GM12878 (cell line): ENCODE data around the gene ZNF782. TPM values are rescaled to one million over a fixed set of nuclear protein-coding genes. Genes with fewer than 3 reads are reported as not detected.

ENCODE experiments used
- ATAC-seq: fragments of 200-7000 bp; cut with Tn5 transposase; 3 replicates; pipeline ENCODE4 v1.9.1; 2020; ENCODE audit warnings: mild to moderate bottlenecking, moderate library complexity
- BruUV-seq: library from RNA; stranded (reverse); fragments of 400-500 nt; replicated peaks from 2 replicates; lab custom pipeline; 2021; lab: Mats Ljungman, UMichigan
- CTCF ChIA-PET: fragments of 300-600 bp; sonication (Branson Sonifier 250); formaldehyde crosslinking; extraction: SDS; loops from one replicate; lab custom pipeline; 2021; ENCODE audit warnings: inconsistent platforms; lab: Yijun Ruan, JAX
- POLR2A ChIA-PET: fragments of 350-600 bp; formaldehyde crosslinking; extraction: SDS; loops from one replicate; lab custom pipeline; 2021; ENCODE audit warnings: inconsistent platforms; lab: Charles Lee
- RAD21 ChIA-PET: fragments of 300-600 bp; sonication (Branson Sonifier 250); formaldehyde crosslinking; loops from one replicate; lab custom pipeline; 2023; ENCODE audit warnings: antibody characterized with exemption; ENCODE audit not compliant: unreplicated experiment; lab: Charles Lee
- SMC1A ChIA-PET: fragments of 300-600 bp; sonication (Branson Sonifier 250); formaldehyde crosslinking; loops from one replicate; lab custom pipeline; 2023; ENCODE audit not compliant: unreplicated experiment, uncharacterized antibody; lab: Charles Lee
- DNase-seq: peaks from one replicate; pipeline ENCODE4 v3.0.0-alpha.2; 2011; ENCODE audit warnings: low read depth, low spot score
- FAIRE-seq: peaks from 3 replicates; lab custom pipeline; 2011; peaks lifted over from hg19 to GRCh38; lab: Jason Lieb, UNC
- H2AFZ ChIP-seq: 2 replicates; pipeline ENCODE4 v1.6.0; 2011; ENCODE audit warnings: low read depth, low read length, control low read depth; ENCODE audit not compliant: control insufficient read depth
- H3K27ac ChIP-seq: 2 replicates; pipeline ENCODE4 v1.5.1; 2011; ENCODE audit warnings: control low read depth; ENCODE audit not compliant: control insufficient read depth, insufficient read depth
- H3K27me3 ChIP-seq, 2 experiments: replicated peaks in 1 of 2; 2 replicates each; pipeline versions ENCODE4 v1.6.0 to v1.6.1; 2011; ENCODE audit warnings: low read length in 1 of 2; ENCODE audit not compliant: control insufficient read depth in 2 of 2, insufficient read depth in 2 of 2
- H3K36me3 ChIP-seq, 2 experiments: 2 replicates each; pipeline ENCODE4 v1.5.1; 2011; ENCODE audit warnings: low read length in 1 of 2; ENCODE audit not compliant: control insufficient read depth in 2 of 2, insufficient read depth in 2 of 2
- H3K4me1 ChIP-seq: 2 replicates; pipeline ENCODE4 v1.6.1; 2011; ENCODE audit warnings: mild to moderate bottlenecking, low read length, moderate library complexity, mixed read lengths; ENCODE audit not compliant: control insufficient read depth, insufficient read depth
- H3K4me2 ChIP-seq: 2 replicates; pipeline ENCODE4 v1.6.0; 2011; ENCODE audit warnings: control low read depth; ENCODE audit not compliant: control insufficient read depth, insufficient read depth
- H3K4me3 ChIP-seq: fragments of 200-600 bp; sonication (generic); 2 replicates; pipeline ENCODE4 v1.5.1; 2016
- H3K79me2 ChIP-seq: 2 replicates; pipeline ENCODE4 v1.6.0; 2011; ENCODE audit warnings: low read length; ENCODE audit not compliant: control insufficient read depth, insufficient read depth
- H3K9ac ChIP-seq: 2 replicates; pipeline ENCODE4 v1.8.0; 2011; ENCODE audit warnings: low read length, control low read depth, mixed read lengths; ENCODE audit not compliant: control insufficient read depth, insufficient read depth
- H3K9me3 ChIP-seq: replicated peaks from 3 replicates; pipeline ENCODE4 v1.5.1; 2011; ENCODE audit warnings: mild to moderate bottlenecking, low read length; ENCODE audit not compliant: control insufficient read depth, insufficient read depth
- H4K20me1 ChIP-seq: 2 replicates; pipeline ENCODE4 v1.6.0; 2011; ENCODE audit not compliant: control insufficient read depth, insufficient read depth
- CBX3 ChIP-seq: fragments of 200-600 bp; sonication (generic); IDR thresholded peaks from 2 replicates; pipeline ENCODE4 v1.6.1; 2016; ENCODE audit warnings: low read depth, borderline replicate concordance
- EGR1 ChIP-seq, 2 experiments: IDR thresholded peaks; 1 replicate in 1 of 2; 2 replicates in 1 of 2; pipeline ENCODE4 v1.6.1; 2011 to 2012; ENCODE audit warnings: low read depth in 2 of 2, low read length in 2 of 2, borderline replicate concordance in 1 of 2, mild to moderate bottlenecking in 1 of 2, moderate library complexity in 1 of 2
- EP300 ChIP-seq, 2 experiments: fragments of 150-350 bp in 1 of 2; IDR thresholded peaks; 2 replicates each; pipeline ENCODE4 v1.6.1; 2011 to 2012; ENCODE audit warnings: low read depth in 2 of 2, low read length in 2 of 2, borderline replicate concordance in 1 of 2, improper control_type of control experiment in 1 of 2, inconsistent platforms in 1 of 2; ENCODE audit not compliant: control insufficient read depth in 1 of 2
- SIX5 ChIP-seq: IDR thresholded peaks from 2 replicates; pipeline ENCODE4 v1.6.1; 2011; ENCODE audit warnings: mild to moderate bottlenecking, low read depth, low read length, moderate library complexity; ENCODE audit not compliant: severe bottlenecking
- WGBS: methylation state at CpG from one replicate; pipeline ENCODE4 v1.1.6; 2016; ENCODE audit warnings: low lambda C conversion rate; ENCODE audit not compliant: insufficient replicate concordance, insufficient coverage; ENCODE audit errors: missing lambda C conversion rate; 5-methylcytosine and 5-hydroxymethylcytosine counted together
- in situ Hi-C: fragments of 300-500 bp; cut with MboI; formaldehyde crosslinking; loops from 9 replicates; pipeline ENCODE4 v1.14.3; 2018; ENCODE audit warnings: mixed read lengths
- intact Hi-C: fragments of 100-400 bp; cut with micrococcal nuclease; formaldehyde crosslinking; loops from one replicate; pipeline ENCODE4 v1.14.2; 2022; ENCODE audit not compliant: unreplicated experiment
- polyA plus RNA-seq, 11 experiments: library from polyadenylated mRNA; depleted of rRNA in 4 of 11; unstranded in 6 of 11; stranded (reverse) in 5 of 11; fragments of >200 nt; fragmentation: Nextera tagmentation in 4 of 11; fragmentation: Illumina TruSeq in 1 of 11; extraction: Ambion mirVana in 4 of 11; extraction: Trizol in 1 of 11; gene quantifications; 1 replicate in 1 of 11; 2 replicates in 10 of 11; pipeline versions ENCODE4 v1.2.1 to v1.2.3, GENCODE V29; 2011 to 2016; ENCODE audit warnings: inconsistent platforms in 2 of 11, missing spikeins in 2 of 11, low read depth in 1 of 11
- total RNA-seq, 4 experiments: library from RNA; depleted of rRNA in 3 of 4; stranded (reverse); fragments of >200 nt in 3 of 4; fragmentation: Illumina TruSeq in 1 of 4; extraction: Trizol in 1 of 4; gene quantifications; 2 replicates each; pipeline versions ENCODE4 v1.2.1 to v1.2.3, GENCODE V29; 2013 to 2021
- TF ChIP-seq, protein P1 (sequence below): IDR thresholded peaks from 2 replicates; pipeline ENCODE4 v1.6.1; 2011; ENCODE audit warnings: low read depth, low read length, improper control_type of control experiment, borderline replicate concordance

ZNF782 gene
- total and polyA plus RNA-seq, 10 of the 15 experiments (the other 5 are each of a cell fraction or from before 2014, with no cell fraction given): 0.55 to 7.8 (median 4.5) TPM

DNA sequence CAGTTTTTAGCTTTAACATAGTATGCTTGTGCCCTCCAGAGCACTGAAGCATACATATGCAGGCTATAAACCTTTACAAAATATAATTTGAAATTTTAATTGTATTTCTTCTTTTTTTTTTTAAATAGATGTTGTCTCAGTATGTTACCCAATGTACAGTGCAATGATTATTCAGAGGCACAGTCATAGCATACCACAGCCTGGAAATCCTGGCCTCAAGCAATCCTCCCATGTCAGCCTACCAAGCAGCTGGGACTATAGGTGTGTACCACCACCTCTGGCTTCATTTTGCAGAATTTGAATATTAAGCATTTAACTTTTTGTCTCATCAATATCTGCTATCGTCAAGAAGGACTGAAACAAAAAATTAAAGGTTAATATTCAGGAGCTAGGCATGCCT lies 16.9 kb upstream of the ZNF782 start:
- Histone ChIP-seq H3K79me2 (no peaks in the 10 kb centered on the region), H3K4me2 (no peak overlapping the region), H3K4me3 (no peak overlapping the region), H3K27me3 (no peaks in the 10 kb centered on the region; a peak in 2 of 4 replicates), H4K20me1 (no peaks in the 10 kb centered on the region), H3K4me1 (peaks cover 30% of the 10 kb centered on the region), H2AFZ (no peak overlapping the region), H3K36me3 (no peaks in the 10 kb centered on the region), H3K9me3 (no peaks in the 10 kb centered on the region; the same call in 2 of the 3 replicates), H3K9ac (no peak overlapping the region), H3K27ac (no peak overlapping the region)
- no peak for TF ChIP-seq EP300 (IDR thresholded peaks at IDR 0.05; ENCODE audit: borderline replicate concordance in 1 of 2, control insufficient read depth in 1 of 2, low read depth in 2 of 2, low read length in 2 of 2)
- no peak for TF ChIP-seq CBX3
- TF ChIP-seq, protein P1, sequence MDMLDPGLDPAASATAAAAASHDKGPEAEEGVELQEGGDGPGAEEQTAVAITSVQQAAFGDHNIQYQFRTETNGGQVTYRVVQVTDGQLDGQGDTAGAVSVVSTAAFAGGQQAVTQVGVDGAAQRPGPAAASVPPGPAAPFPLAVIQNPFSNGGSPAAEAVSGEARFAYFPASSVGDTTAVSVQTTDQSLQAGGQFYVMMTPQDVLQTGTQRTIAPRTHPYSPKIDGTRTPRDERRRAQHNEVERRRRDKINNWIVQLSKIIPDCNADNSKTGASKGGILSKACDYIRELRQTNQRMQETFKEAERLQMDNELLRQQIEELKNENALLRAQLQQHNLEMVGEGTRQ: no peak
- no peak for TF ChIP-seq EGR1 (IDR thresholded peaks at IDR 0.05; ENCODE audit: borderline replicate concordance in 1 of 2, low read depth in 2 of 2, low read length in 2 of 2)
- TF ChIP-seq SIX5: no peak
- ChIA-PET SMC1A (interaction anchor here (1.0 to 7.9 kb wide), 4 partner anchors 8 to 23 kb away, joined by 3 to 112 read pairs (median 3); partner anchors contain the start of gene ZNF782), RAD21 (interaction anchor here (6.7 kb wide), 1 partner anchor 14 kb away, joined by 91 read pairs; the partner anchor contains the start of gene ZNF782), CTCF (interaction anchor here (10.5 kb wide), 1 partner anchor 15 kb away, joined by 145 read pairs; the partner anchor contains the start of gene ZNF782), POLR2A (interaction anchor here (1.2 kb wide), 1 partner anchor 17 kb away, joined by 3 read pairs; the partner anchor contains the start of gene ZNF782)
- no TSS peak for BruUV-seq
- intact Hi-C loops: loop anchor here (5.0 kb wide), 1 partner anchor 236 kb away; no protein-coding TSS in a partner anchor
- no peak for ATAC-seq
- 52% methylated on average over 1 of the region's 1 CpG for WGBS
- DNase-seq: no peak
- FAIRE-seq: no peak
- in situ Hi-C loops: loop anchor here (25.0 kb wide), 1 partner anchor 741 kb away; no protein-coding TSS in a partner anchor
